HG02571 (cell line): Measurements from ENCODE around the gene RNF182.
"Not testable (repeated sequence)": the region's sequence is repeated elsewhere in the genome, so short reads cannot be mapped to it uniquely, and the experiment has no call there.

Source experiments
- ATAC-seq: cut with Tn5 transposase; IDR thresholded peaks from one replicate; pipeline ENCODE4 v1.9.1; 2021; ENCODE audit warnings: mild to moderate bottlenecking, moderate library complexity; ENCODE audit not compliant: unreplicated experiment

The RNF182 gene

DNA sequence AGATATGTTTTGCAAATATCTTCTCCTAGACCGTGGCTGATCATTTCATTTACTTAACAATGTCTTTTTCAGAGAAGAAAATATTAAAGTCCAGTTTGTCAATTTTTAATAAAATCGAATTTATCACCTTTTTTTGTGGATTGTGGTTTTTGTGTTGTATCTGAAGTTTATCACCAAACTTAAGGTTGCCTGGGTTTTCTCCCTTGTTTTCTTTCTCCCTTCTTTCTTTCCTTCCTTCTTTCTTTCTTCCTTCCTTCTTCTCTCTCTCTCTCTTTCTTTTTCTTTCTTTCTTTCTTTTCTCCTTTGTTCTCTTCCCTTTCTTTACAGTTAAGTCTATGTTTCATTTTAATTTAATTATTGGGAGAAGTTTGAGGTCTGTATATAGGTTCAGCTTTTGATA is 68.7 kb downstream of the RNF182 start:
- no peak for ATAC-seq

DNA sequence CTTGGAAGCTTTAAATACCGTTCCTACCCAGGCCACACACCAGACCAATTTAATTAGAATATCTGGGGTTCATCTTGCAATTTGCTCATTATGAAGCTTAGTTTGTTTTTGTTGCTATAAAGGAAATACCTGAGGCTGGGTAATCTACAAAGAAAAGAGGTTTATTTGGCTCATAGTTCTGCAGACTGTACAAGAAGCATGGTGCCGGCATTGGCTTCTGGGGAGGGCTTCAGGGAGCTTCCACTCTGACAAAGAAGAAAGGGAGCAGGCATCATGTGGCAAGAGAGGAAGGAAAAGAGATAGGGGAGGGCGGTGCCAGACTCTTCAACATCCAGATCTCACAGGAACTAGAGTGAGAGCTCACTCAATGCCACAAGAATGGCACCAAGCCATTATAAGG is 73.6 kb downstream of the RNF182 start:
- ATAC-seq = no peak

DNA sequence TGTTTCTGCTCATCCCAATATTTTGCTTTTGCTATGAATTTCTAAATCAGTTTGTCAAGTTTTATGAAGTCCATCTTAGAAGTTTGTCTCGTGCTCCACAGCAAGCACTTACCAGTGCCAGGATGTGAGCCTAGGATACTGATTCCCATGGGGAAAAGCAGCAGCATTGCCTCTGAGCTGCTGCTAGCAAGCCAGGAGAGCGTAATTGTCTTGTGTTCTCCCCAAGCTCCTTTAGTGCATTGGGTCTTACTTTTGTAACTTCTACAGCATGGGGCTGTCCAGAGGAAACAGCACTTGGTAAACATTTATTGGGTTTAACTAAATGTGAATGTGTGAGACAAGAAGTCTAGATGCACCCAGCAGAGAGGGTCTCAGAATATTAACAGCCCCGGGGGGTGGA is 76.1 kb downstream of the RNF182 start:
- no peak for ATAC-seq

DNA sequence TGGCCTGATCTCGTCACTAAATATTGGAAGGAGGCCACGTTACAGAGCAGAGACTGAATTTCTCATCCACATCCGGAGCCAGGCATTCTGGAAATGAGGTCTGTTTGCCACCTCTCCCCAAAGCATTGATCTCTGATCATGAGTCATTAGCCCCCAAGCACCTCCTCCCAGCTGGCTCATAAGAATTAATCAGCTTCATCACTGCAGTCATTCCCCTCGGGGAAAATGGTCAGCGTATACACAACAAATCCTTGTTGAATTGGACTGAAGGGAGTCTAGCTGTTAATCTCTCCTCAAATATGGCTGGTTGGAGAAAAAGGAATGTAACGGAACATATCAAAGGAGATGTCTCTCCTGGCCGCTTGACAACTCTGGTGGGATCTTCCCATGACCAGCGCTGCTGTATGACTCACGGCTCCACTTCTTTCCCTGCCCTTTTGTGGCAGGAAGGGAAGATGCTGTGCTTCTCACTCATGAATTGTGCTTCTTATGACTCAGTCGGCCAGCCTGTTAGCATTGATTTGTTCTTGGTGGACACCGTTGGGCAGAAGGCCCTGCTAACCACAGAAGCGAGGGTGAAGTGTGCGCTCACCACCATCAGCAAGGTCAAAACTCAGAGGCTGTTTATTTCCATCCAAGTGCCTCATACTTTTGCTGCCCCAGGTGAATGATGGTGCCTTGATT is 76.7 kb downstream of the RNF182 start:
- no peak for ATAC-seq

DNA sequence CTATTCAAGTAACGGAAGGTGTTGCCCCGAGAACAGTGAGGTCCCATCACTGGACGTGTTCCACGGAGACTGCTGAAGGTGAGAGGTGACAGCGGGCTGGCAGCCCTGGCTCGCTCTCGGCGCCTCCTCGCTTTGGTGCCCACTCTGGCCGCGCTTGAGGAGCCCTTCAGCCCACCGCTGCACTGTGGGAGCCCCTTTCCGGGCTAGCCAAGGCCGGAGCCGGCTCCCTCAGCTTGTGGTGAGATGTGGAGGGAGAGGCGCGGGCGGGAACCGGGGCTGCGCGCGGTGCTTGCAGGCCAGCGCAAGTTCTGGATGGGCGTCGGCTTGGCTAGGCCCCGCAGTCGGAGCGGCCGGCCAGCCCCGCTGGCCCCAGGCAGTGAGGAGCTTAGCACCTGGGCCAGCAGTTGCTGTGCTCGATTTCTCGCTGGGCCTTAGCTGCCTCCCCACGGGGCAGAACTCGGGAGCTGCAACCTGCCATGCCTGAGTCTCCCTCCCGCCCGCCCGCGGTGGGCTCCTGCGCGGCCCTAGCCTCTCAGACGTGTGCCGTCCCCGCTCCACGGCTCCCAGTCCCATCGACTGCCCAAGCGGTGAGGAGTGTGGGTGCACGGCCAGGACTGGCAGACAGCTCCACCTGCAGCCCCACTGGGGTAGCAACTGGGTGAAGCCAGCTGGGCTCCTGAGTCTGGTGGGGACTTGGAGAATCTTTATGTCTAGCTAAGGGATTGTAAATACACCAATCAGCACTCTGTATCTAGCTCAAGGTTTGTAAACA is 77.6 kb downstream of the RNF182 start:
- no peak for ATAC-seq

DNA sequence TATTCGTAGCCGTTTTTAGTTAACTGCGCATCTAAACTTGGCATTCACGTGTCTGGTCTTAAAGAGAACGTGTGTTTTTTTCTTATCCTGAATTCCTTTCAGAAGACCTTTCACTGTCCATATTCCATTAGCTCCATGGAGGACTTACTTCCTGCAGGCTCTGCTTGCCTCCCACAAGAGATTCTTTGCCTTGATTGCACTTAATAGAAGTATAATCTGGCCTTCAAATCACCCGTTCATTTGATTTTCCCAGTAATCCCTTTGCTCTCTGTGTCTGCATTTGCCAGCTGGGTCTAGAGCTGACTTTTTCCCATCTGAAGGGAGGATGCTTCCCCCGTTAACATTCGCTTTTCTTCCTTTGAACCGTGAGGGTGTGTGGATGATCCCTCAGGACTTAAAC is 79.5 kb downstream of the RNF182 start:
- ATAC-seq = no peak

DNA sequence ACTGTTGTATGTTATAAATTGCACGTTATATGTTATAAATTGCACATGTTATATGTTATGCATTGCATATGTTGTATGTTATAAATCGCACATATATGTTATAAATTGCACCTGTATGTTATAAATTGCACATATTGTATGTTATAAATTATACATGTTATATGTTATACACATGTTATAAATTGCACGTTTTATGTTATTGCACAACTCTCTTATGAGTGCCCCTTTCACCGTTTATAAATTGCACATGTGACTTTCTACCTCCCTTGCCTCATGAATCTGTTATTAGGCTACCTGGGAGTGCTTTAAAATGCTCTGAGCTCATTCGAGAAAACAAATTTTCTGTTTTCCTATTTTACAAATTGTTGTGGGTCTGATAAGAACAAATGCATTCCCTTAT is 84.1 kb downstream of the RNF182 start:
- ATAC-seq = no peak

DNA sequence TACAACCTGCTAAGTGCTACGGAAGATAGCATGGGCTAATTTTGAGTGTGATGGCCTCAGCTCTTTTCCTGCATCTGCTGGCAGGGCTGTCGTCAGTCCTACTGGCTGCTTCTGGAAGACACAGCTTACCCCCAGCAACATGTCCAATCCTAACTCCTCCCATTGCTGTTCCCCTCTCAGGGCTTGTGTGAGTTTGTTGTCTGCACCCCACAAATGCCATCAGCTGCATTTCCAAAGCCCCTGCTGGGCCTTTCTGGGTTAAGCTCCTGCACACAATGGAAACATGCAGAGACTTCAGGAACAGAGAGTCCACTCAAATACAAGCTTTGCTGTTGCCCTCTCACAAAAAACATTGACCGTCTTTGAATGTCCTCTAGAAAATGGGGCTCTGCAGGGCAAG is 84.7 kb downstream of the RNF182 start:
- ATAC-seq = no peak

DNA sequence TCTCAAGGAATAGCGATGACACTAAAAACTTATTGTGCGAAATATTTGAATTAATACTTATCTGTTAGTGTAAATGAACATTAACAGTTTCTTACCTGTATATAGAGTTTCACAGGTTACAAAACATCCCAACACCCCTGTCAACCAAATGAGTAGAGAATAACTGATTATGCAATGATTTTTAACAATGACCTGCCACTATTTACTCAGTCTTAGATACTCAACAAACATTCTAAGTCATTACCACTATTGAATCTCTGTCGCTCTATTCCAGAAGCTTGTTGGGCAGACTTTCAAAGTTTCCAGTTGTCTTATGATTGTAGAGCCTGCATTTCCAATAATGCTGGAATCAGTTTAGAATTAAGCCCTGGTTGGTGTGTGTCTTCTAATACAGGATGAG is 85.5 kb downstream of the RNF182 start:
- ATAC-seq = no peak

DNA sequence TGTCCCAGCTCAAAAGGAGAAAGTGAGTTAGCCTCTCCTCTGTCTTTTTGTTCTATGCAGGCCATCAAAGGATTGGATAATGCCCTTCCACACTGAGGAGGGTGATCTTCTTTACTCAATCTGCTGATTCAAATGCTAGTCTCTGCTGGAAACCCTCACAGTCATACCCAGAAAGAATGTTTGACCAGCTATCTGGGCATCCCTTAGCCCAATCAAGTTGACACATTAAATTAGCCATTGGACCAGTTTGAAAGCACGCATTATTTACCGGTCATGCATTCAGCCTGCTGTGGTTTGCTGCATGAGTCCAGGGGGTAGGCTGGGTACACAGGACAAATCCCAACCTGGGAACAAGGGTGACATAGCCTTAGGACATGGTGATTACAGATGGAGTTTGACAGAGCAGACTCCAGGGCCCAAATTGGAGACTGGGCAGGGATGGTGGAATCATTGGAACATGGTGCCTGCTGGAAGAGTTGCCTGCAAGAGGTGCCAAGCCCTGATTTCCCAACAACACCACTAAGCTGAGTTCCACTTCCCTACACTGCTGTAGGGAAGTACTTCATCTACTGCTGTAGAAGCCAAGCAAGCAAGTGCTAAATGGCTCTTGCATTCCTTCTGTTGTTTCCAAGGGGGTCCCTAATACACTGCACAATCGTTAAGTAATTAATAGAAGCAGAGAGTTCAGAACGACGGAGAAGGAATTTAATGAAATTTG is 87.7 kb downstream of the RNF182 start:
- no peak for ATAC-seq

DNA sequence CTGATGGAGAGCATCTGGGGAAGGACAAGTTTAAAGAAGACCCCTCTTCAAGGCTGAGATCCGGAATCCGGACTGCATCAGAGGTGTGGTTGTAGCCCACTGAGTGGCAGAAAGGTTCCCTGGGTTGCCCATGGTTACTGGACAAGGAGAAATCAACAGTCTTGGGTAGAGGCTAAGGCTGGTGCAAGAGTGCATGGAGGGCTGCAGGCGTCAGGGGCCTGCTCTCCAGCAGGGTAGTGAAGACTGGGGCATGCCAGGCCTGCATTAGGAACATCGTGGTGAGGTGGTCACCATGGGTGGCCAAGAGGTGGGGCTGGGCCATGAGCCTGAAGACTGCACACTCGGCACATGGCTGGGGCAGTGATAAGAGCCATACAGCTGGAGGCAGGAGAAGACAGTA is 91.2 kb downstream of the RNF182 start:
- ATAC-seq = no peak

DNA sequence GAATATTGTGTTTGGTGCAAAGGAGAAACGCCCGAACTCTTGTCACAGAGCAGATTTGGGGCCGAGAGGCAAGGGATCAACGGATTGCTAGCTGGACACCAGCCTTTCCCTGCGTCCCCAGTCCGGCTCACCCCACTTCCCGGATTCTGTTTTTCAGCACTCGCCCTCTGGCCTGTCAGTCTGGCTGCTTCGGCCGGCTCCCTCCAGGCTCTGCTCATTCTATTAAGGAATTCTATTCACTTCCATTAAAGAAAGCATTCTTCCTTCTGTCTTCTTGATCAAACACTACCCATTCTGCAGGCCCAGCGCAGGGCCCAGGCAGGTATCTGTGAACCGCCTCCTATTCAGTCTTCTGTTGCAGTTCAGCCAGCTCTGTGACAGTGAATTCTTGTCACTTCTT is 91.7 kb downstream of the RNF182 start:
- ATAC-seq = no peak

DNA sequence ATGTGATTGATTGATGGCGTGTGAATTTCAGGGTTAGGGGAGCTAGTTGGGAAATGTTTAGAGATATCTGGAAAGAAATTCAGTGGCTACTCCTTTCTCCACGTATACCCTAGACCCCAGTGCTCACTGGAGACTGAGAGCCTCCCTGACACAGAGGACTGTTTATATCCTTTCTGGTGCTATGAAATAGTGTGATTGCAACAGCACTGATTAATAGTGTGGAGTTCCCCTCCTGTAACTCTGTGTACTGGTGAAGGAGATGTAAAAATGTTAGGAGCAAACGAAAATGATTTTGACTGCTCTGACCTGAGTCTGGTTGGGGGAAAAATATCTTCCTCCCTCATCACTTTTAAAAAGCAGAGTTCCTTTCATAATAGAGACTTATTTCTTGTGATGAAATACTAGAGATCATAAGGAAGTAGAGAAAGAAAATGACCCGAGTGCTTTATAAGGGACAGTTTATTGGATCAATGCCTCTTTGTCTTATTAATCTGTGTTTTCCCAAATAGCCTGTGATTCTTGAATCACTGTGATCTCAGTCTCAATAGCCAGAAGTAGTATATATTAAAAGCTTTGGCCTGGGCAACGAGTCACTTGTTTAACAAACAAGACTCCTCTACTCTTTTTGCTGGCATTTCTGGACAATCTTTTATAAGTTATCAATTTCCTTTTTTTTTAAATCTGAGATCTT is 92.3 kb downstream of the RNF182 start:
- ATAC-seq = no peak

DNA sequence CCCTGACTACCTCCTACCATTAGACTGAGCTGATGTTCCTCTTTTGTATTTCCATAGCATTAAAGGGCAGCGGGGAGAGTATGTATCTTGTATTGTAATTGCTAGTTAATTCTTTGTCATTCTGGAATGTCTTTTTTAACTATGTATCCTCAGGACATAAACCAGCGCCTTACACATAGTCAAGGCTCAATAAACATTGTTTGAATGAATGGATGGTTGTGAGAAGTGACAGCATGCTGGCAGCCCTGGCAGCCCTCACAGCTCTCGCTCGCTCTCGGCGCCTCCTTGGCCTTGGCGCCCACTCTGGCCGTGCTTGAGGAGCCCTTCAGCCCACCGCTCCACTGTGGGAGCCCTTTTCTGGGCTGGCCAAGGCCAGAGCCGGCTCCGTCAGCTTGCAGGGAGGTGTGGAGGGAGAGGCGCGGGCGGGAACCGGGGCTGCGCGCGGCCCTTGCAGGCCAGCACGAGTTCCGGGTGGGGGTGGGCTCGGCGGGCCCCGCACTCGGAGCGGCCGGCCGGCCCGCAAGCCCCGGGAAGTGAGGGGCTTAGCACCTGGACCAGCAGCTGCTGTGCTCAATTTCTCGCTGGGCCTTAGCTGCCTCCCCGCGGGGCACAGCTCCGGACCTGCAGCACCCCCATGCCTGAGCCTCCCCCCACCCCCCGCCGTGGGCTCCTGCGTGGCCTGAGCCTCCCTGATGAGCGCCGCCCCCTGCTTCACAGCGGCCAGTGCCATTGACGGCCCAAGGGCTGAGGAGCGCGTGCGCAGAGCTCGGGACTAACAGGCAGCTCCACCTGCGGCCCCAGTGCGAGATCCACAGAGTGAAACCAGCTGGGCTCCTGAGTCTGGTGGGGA is 93.1 kb downstream of the RNF182 start:
- ATAC-seq = no peak

DNA sequence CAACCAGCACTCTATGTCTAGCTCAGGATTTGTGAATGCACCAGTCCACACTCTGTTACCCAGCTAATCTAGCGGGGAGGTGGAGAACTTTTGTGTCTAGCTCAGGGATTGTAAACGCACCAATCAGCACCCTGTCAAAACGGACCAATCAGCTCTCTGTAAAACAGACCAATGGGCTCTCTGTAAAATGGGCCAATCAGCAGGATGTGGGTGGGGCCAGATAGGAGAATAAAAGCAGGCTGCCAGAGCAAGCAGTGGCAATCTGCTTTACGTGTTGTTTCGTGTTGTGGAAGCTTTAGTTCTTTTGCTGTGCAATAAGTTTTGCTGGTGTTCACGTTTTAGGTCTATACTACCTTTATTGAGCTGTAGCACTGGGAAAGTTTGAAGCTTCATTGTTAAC is 93.8 kb downstream of the RNF182 start:
- not testable (repeated sequence) for ATAC-seq

DNA sequence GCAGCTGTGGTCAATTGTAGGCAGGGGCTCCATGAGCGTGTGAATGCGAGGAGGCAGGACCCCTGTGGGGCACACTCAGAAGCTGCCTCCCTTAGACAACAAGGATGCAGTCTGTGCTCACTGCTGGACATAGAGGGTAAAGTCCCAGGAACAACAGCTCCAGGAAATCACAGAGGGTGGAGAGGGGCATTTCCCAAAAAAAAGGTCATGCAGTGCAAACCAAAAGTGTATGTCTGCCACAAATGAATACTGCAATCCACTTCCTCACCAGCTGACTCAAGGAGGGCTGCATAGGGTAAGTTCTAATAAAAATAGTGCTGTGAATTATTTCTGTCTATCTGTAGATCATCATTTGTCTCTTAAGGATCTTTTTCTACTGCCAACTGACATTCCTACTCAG is 95.8 kb downstream of the RNF182 start:
- ATAC-seq = no peak

DNA sequence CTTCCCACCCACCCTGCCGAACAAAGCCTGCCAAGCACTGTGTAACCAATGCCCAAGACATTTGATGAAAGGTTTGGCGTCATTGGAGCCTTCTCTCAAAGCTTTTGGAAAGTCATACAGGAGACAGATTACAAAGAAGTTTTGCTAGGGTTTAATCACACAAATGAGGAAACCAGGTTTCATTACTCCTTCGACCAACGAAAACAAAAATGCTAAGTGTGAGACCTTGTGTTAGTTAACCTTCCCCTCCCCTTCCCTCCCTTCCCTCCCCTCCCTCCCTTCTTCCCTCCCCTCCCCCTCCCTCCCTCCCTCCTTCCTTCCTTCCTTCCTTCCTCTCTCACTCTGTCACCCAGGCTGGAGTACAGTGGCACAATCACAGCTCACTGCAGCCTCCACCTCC is 96.7 kb downstream of the RNF182 start:
- no peak for ATAC-seq

DNA sequence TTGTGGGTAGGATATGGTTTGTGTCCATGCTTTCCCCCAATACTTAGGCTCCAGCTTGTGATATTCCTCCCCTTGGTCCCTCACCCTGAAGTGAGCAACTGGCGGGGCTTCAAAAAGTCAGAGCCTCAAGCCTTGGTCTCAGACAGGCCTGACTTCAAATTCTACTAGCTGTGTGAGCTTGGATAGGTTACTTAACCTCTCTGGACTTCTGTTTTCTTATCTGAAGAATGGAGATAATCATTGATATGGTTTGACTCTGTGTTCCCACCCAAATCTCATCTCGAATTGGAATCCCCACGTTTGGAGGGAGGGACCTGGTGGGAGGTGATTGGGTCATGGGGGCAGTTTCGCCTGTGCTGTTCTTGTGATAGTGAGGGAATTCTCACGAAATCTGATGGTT is 97.9 kb downstream of the RNF182 start:
- no peak for ATAC-seq

DNA sequence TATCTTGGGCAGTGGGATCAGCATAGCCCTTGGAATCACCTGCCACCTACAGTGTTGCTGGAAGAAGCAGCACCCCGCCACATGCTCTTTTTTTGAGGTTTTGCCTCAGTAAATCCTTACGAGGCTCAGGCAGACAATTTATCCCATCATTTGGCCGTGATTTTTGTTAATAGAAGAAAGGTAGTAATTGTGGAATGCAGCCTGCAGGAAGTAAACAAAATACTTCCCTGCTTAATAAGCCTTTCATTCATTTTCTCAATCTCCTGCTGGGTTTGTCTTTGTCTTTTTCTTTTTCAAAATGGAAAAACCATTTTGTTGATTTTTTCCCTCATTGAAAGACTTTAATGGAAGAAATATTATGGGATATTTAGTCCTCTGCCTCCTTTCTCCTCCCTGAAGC is 99.1 kb downstream of the RNF182 start:
- no peak for ATAC-seq

DNA sequence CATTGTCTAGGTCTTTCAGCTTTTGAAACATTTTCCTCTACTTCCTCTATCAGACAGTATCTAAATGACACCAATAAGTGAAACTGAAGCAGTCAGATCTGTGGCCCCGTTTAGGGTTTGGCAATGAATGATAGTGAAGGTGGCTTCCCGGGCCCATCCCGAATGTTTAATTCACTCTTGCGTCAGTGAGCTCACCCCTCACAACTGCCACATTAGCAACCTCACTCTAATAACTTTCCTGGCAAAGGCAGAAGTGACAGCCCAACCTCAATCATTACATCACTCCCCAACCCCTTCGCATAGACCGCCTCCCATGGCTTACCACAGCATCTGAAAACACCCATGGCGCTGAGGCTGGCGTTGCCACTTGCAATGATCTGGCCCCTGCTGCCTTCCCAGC is 100.4 kb downstream of the RNF182 start:
- no peak for ATAC-seq
